ENCODE measurements around the gene SLC2A4RG.

DNA sequence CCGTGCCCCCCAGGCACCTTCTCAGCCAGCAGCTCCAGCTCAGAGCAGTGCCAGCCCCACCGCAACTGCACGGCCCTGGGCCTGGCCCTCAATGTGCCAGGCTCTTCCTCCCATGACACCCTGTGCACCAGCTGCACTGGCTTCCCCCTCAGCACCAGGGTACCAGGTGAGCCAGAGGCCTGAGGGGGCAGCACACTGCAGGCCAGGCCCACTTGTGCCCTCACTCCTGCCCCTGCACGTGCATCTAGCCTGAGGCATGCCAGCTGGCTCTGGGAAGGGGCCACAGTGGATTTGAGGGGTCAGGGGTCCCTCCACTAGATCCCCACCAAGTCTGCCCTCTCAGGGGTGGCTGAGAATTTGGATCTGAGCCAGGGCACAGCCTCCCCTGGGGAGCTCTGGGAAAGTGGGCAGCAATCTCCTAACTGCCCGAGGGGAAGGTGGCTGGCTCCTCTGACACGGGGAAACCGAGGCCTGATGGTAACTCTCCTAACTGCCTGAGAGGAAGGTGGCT is 42.2 kb upstream of the SLC2A4RG start:
- TF ChIP-seq EP300 (IDR thresholded peaks at IDR 0.05) (no peak), POLR2A (IDR thresholded peaks at IDR 0.05; ENCODE audit: low read depth) (no peak)
